Psoas muscle (tissue), 8 donors: ENCODE measurements around the gene C21orf91. TPM values are rescaled to one million over a fixed set of nuclear protein-coding genes. Genes with fewer than 3 reads are reported as not detected.

Experiments
- ATAC-seq, 4 donors: fragments of 200-7000 bp; cut with Tn5 transposase; one replicate each; pipeline ENCODE4 v1.9.1; 2020; ENCODE audit warnings: moderate library complexity in 3 of 4, mild to moderate bottlenecking in 2 of 4
- DNase-seq, 2 donors: peaks; one replicate each; pipeline ENCODE4 v3.0.0-alpha.2; 2020
- H3K27ac ChIP-seq: fragments of 200-600 bp; one replicate; pipeline ENCODE4 v1.8.0; 2022
- H3K27me3 ChIP-seq, 3 donors: fragments of 200-600 bp in 1 of 3; one replicate each; pipeline versions ENCODE4 v1.6.1 to v1.8.0; 2013 to 2022; ENCODE audit warnings: low read length in 2 of 3, mild to moderate bottlenecking in 2 of 3, moderate library complexity in 1 of 3; ENCODE audit not compliant: insufficient read depth in 3 of 3
- H3K36me3 ChIP-seq, 2 donors: fragments of 200-600 bp in 1 of 2; one replicate each; pipeline versions ENCODE4 v1.6.1 to v1.8.0; 2013 to 2022; ENCODE audit warnings: low read depth in 1 of 2, mild to moderate bottlenecking in 1 of 2, moderate library complexity in 1 of 2; ENCODE audit not compliant: insufficient read depth in 1 of 2
- H3K4me1 ChIP-seq: fragments of 200-600 bp; one replicate; pipeline ENCODE4 v1.8.0; 2022
- H3K4me3 ChIP-seq: fragments of 200-600 bp; one replicate; pipeline ENCODE4 v1.8.0; 2022; ENCODE audit warnings: mild to moderate bottlenecking
- H3K9me3 ChIP-seq: fragments of 200-600 bp; one replicate; pipeline ENCODE4 v1.8.0; 2022
- WGBS, 3 donors: extraction: QIAGEN DNeasy Blood & Tissue Kit; methylation state at CpG; one replicate each; pipeline versions ENCODE4 v1.1.6 to v1.1.7; 2013; 5-methylcytosine and 5-hydroxymethylcytosine counted together
- intact Hi-C, 2 donors: fragments of 100-400 bp; cut with DNase I; formaldehyde crosslinking; loops; one replicate each; pipeline versions ENCODE4 v1.11.0 to v1.14.2; 2022
- polyA plus RNA-seq, 3 donors: library from polyadenylated mRNA; stranded (reverse); fragments of 200-250 nt; gene quantifications; one replicate each; pipeline ENCODE4 v1.2.3, GENCODE V29; 2013
- total RNA-seq, 4 donors: library from RNA; stranded (reverse); fragmentation: NEBNext Ultra II Directional in 2 of 4; extraction: Animal tissue kit (Norgen Biotek cat#: 25700) in 2 of 4; gene quantifications; one replicate each; pipeline versions ENCODE4 v1.2.1 to v1.2.4, GENCODE V29; 2021 to 2023
- TF ChIP-seq, protein P1 (sequence below): fragments of 200-600 bp; IDR thresholded peaks from one replicate; pipeline ENCODE4 v1.8.0; 2022; ENCODE audit warnings: antibody characterized with exemption
- donor health status: healthy with polysubstance abuse.
- donor health status: DM: no; HTN: no; CAD: no; lungs with moderate emphysema.
- donor health status: Bipolar disorder and iron deficiency.
- donor health status: healthy.
- donor health status: DM: yes; HTN: yes; CAD: no.
- donor health status: DM: no; HTN: no; CAD: no.
- donor health status: DM: no; HTN: no; CAD: no.
- donor health status: DM: yes; HTN: yes; CAD: no.

The C21orf91 gene
- total and polyA plus RNA-seq, 7 donors: 1.9 to 8.8 (median 4.6) TPM

DNA sequence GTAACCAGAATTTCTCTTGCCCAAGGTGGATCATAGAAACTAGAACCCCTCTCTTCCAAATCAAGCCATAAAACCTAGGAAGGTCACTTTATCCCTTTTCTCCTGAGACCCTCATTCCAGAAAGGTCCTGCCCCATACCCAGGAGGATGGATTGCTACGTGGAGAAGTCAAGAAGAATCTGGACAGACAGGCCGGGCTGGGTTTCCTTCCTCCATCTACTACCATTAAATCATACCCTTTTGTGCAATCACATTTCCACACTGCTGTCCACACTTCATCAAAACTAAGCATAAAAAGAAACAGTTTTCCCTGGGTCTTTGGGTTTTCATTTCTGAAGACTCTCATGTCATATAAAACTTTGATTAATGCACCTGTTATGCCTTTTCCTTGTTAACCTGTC, 65.4 kb downstream of the C21orf91 start:
- Histone ChIP-seq H3K27ac (no peak overlapping the region), H3K4me3 (no peak overlapping the region), H3K9me3 (no peaks in the 10 kb centered on the region), H3K27me3 (no peaks in the 10 kb centered on the region), H3K4me1 (no peaks in the 10 kb centered on the region), H3K36me3 (no peaks in the 10 kb centered on the region)
- DNase-seq (no peak), ATAC-seq (no peak)
- TF ChIP-seq, protein P1, sequence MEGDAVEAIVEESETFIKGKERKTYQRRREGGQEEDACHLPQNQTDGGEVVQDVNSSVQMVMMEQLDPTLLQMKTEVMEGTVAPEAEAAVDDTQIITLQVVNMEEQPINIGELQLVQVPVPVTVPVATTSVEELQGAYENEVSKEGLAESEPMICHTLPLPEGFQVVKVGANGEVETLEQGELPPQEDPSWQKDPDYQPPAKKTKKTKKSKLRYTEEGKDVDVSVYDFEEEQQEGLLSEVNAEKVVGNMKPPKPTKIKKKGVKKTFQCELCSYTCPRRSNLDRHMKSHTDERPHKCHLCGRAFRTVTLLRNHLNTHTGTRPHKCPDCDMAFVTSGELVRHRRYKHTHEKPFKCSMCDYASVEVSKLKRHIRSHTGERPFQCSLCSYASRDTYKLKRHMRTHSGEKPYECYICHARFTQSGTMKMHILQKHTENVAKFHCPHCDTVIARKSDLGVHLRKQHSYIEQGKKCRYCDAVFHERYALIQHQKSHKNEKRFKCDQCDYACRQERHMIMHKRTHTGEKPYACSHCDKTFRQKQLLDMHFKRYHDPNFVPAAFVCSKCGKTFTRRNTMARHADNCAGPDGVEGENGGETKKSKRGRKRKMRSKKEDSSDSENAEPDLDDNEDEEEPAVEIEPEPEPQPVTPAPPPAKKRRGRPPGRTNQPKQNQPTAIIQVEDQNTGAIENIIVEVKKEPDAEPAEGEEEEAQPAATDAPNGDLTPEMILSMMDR: no peak
- 52 to 56% (median 55%) methylated on average over 2 of the region's 2 CpGs for WGBS, 3 donors
- intact Hi-C loops: no loop called here

DNA sequence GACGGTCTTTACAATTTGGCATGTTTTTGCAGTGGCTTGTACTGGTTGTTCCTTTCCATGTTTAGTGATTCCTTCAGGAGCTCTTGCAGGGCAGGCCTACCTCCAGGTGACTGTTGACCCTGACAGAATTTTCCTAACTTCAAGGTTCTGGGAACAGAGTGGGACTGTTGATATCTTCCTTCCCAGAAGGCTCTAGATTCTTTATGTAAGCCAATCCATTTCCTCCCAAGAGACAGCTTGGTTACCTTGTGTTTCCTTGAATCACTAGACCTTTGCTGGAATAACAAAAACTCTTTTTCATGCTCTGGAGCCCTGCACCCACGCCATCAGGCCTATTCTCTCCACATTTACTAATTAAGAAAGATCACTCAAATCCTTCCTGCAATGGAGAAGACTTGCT, 67.0 kb downstream of the C21orf91 start:
- 66 to 70% (median 68%) methylated on average over 2 of the region's 2 CpGs for WGBS, 3 donors
- no peaks in the 10 kb centered on the region for H3K9me3 ChIP-seq

DNA sequence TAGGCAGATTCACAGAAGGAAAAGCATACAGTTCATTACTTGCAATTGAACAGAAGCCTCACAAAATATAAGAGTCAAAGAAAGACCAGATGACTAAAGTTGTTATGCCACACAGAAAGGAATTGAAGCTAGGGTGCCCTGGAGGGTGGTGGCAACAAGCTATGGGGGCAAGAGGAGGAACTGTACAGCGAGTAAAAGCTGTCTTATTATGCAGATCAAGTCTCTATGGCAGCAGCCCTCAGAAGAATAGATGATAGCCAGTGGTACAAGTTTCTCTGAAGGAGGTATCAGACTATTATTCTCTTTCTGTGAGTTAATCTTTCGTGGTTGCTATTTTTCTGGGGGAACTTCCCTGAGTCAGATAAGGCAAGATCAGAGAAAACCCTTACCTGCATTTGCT, 72.2 kb downstream of the C21orf91 start:
- Histone ChIP-seq H3K4me1 (no peaks in the 10 kb centered on the region), H3K36me3 (no peaks in the 10 kb centered on the region), H3K27me3 (peaks cover 0 to 2% (median 0%) of the 10 kb centered on the region in 3 donors), H3K4me3 (no peak overlapping the region), H3K9me3 (no peaks in the 10 kb centered on the region), H3K27ac (no peak overlapping the region)
- intact Hi-C loops: no loop called here
- TF ChIP-seq, protein P1: no peak
- WGBS, 3 donors: 64 to 71% (median 69%) methylated on average over 2 of the region's 2 CpGs
- no peak for ATAC-seq
- DNase-seq: no peak

More for the DNA sequence above, 67.0 kb downstream of the C21orf91 start:
- Histone ChIP-seq H3K27me3 (no peaks in the 10 kb centered on the region), H3K4me3 (no peak overlapping the region), H3K4me1 (no peaks in the 10 kb centered on the region), H3K27ac (no peak overlapping the region), H3K36me3 (no peaks in the 10 kb centered on the region)
- intact Hi-C loops: no loop called here
- DNase-seq (no peak), ATAC-seq (no peak)
- TF ChIP-seq, protein P1: no peak

DNA sequence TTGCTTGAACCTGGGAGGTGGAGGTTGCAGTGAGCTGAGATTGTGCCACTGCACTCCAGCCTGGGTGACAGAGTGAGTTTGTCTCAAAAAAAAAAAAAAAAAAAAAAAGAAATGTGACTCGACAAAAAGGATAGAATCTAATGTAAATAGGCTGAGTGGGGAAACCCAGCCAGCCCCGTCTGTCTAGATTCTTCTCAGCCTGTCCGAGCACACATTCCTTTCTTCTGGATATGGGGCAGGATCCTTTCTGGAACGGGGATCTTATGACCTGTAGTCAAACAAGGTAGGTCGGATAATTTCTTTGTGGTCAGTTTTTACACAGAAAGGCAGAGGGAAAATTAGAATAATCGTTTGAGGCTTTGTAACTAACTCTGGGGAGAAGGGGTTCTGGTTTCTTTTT, 74.1 kb downstream of the C21orf91 start:
- intact Hi-C loops: no loop called here
- H3K4me1 ChIP-seq: no peaks in the 10 kb centered on the region
- no peaks in the 10 kb centered on the region for H3K36me3 ChIP-seq
- H3K9me3 ChIP-seq: no peaks in the 10 kb centered on the region
- 87 to 90% (median 88%) methylated on average over 6 of the region's 6 CpGs for WGBS, 3 donors
- DNase-seq (no peak), ATAC-seq (no peak)
- TF ChIP-seq, protein P1: no peak
- H3K27ac ChIP-seq: no peak overlapping the region
- peaks cover 0 to 2% (median 0%) of the 10 kb centered on the region in 3 donors for H3K27me3 ChIP-seq
- H3K4me3 ChIP-seq: no peak overlapping the region

DNA sequence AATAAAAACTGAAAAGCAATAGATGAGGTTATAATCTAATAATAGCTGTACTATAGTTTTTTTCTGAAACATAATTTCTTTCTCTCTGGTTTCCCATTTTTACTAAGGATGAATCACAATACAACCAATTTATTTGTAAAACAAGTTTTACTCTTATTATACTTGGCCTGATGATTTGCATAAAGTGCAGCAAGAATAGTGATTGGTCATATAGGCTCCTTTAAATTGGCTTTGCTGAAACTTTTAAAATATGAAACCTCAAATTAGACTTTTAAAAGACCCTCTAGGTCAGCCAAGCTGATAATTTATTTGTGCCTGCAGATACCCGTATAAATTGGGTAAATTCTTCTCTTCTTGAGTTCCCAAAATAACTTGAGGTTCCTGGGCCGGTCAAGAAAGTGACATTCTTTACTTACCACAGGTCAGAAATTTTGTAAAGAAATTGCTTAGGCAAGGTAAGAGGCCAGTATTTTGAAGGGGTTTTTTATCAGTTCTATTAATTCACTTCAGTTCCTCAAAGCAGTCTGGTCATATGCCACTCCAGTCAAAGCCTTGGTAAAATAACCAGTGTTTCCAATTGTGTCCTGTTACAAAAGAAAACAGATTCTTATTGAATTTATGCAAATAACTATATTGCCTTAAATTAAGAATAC, 76.1 kb downstream of the C21orf91 start:
- TF ChIP-seq, protein P1: no peak
- ATAC-seq (no peak), DNase-seq (no peak)
- Histone ChIP-seq H3K4me1 (no peaks in the 10 kb centered on the region), H3K27me3 (peaks cover 0 to 2% (median 0%) of the 10 kb centered on the region in 3 donors), H3K36me3 (no peaks in the 10 kb centered on the region), H3K4me3 (no peak overlapping the region), H3K9me3 (no peaks in the 10 kb centered on the region), H3K27ac (no peak overlapping the region)
- intact Hi-C loops: no loop called here
- 58 to 69% (median 66%) methylated on average over 2 of the region's 2 CpGs for WGBS, 3 donors
